ENCODE measurements around the gene LHFPL3.
"Not testable (repeated sequence)": the region's sequence is repeated elsewhere in the genome, so short reads cannot be mapped to it uniquely, and the experiment has no call there.

GRCh38 chr7:104926189-104926588 lies 597.8 kb downstream of the LHFPL3 start:
- not testable (repeated sequence) for TF ChIP-seq CTCF, POLR2A (IDR thresholded peaks at IDR 0.05)
